HK-2 (cell line): ENCODE data around the gene PLSCR3.
"Not testable (repeated sequence)": the region's sequence is repeated elsewhere in the genome, so short reads cannot be mapped to it uniquely, and the experiment has no call there.

Experiments used
- DNase-seq: peaks from one replicate; pipeline ENCODE4 v3.0.0-alpha.2; 2018; ENCODE audit not compliant: unreplicated experiment

PLSCR3 gene

GRCh38 chr17:7380855-7381683 is 13.3 kb downstream of the PLSCR3 start, which contains the start of gene TNK1:
Gene TNK1 (plus strand): TSS chr17:7381089. CDS start chr17:7382927, 1,838 bp downstream.
- peak; percentile 64 for DNase-seq

- no peak for DNase-seq
These were observed 14.0 kb downstream of the PLSCR3 start for GRCh38 chr17:7380321-7380720.

- no peak for DNase-seq
These were observed 15.2 kb downstream of the PLSCR3 start for GRCh38 chr17:7379134-7379533.

- no peak for DNase-seq
These were observed 20.0 kb downstream of the PLSCR3 start for GRCh38 chr17:7374353-7374752.

- DNase-seq: no peak
These were observed 23.5 kb downstream of the PLSCR3 start for GRCh38 chr17:7370853-7371252.

GRCh38 chr17:7369825-7370224 is 24.5 kb downstream of the PLSCR3 start:
- DNase-seq: no peak

GRCh38 chr17:7368599-7368994 is 25.7 kb downstream of the PLSCR3 start:
- not testable (repeated sequence) for DNase-seq

GRCh38 chr17:7367918-7368598 is 26.3 kb downstream of the PLSCR3 start:
- DNase-seq: no peak

- DNase-seq: no peak
These were observed 27.2 kb downstream of the PLSCR3 start for GRCh38 chr17:7367083-7367482.

- DNase-seq: not testable (repeated sequence)
These were observed 28.4 kb downstream of the PLSCR3 start for GRCh38 chr17:7365963-7366362.

- no peak for DNase-seq
These were observed 31.0 kb downstream of the PLSCR3 start for GRCh38 chr17:7363311-7363710.

- DNase-seq: no peak
These were observed 32.4 kb downstream of the PLSCR3 start for GRCh38 chr17:7361906-7362305.

- no peak for DNase-seq
These were observed 36.9 kb downstream of the PLSCR3 start for GRCh38 chr17:7357381-7357780.

GRCh38 chr17:7356756-7357155 is 37.6 kb downstream of the PLSCR3 start:
- DNase-seq: no peak

- peak; percentile 85 for DNase-seq
These were observed 38.2 kb downstream of the PLSCR3 start for GRCh38 chr17:7356072-7356549.

GRCh38 chr17:7355573-7355972 is 38.8 kb downstream of the PLSCR3 start:
- DNase-seq: no peak

GRCh38 chr17:7355053-7355452 is 39.3 kb downstream of the PLSCR3 start, which contains the start of gene TMEM95:
Gene TMEM95 (plus strand): TSS chr17:7355156. CDS start chr17:7355205, 49 bp downstream.
- peak; percentile 68 for DNase-seq

- no peak for DNase-seq
These were observed 40.0 kb downstream of the PLSCR3 start for GRCh38 chr17:7354262-7354843.

- DNase-seq: no peak
These were observed 41.3 kb downstream of the PLSCR3 start for GRCh38 chr17:7352910-7353635.

GRCh38 chr17:7352503-7352889 is 41.8 kb downstream of the PLSCR3 start:
- DNase-seq: no peak

- DNase-seq: peak; percentile 99
These were observed 42.4 kb downstream of the PLSCR3 start, which contains the start of gene KCTD11 for GRCh38 chr17:7351665-7352502. Gene KCTD11 (plus strand): TSS chr17:7352162.
